H1 (cell line): ENCODE data around the gene CYP11A1. TPM values are rescaled to one million over a fixed set of nuclear protein-coding genes. Genes with fewer than 3 reads are reported as not detected.

Experiments
- CTCF ChIA-PET: fragments of 300-600 bp; sonication (Branson Sonifier 250); formaldehyde crosslinking; loops from one replicate; lab custom pipeline; 2021; ENCODE audit not compliant: partially characterized antibody; lab: Charles Lee
- POLR2A ChIA-PET: fragments of 300-600 bp; sonication (Branson Sonifier 250); formaldehyde crosslinking; loops from one replicate; lab custom pipeline; 2021; ENCODE audit warnings: inconsistent platforms; ENCODE audit not compliant: partially characterized antibody; lab: Charles Lee
- DNase-seq, 2 experiments: peaks; one replicate each; pipeline versions ENCODE4 v3.0.0 to v3.0.0-alpha.2; 2010 to 2022; ENCODE audit warnings: low spot score in 2 of 2, low read depth in 1 of 2, mixed read lengths in 1 of 2
- FAIRE-seq: peaks from 2 replicates; lab custom pipeline; 2011; peaks lifted over from hg19 to GRCh38; lab: Jason Lieb, UNC
- H2AFZ ChIP-seq: 2 replicates; pipeline ENCODE4 v1.8.1; 2012; ENCODE audit warnings: low read length, inconsistent platforms
- H2AK5ac ChIP-seq: 2 replicates; pipeline ENCODE4 v1.6.1; 2013; ENCODE audit warnings: low read depth, low read length
- H2BK120ac ChIP-seq: replicated peaks from 2 replicates; pipeline ENCODE3; 2013; ENCODE audit warnings: low read depth, low read length, inconsistent platforms
- H2BK12ac ChIP-seq: 2 replicates; pipeline ENCODE4 v1.6.1; 2013; ENCODE audit warnings: low read depth, low read length
- H2BK15ac ChIP-seq: 2 replicates; pipeline ENCODE4 v1.6.1; 2013; ENCODE audit warnings: low read length
- H2BK20ac ChIP-seq: 2 replicates; pipeline ENCODE4 v1.6.1; 2013; ENCODE audit warnings: low read length
- H2BK5ac ChIP-seq: 2 replicates; pipeline ENCODE4 v1.6.1; 2013; ENCODE audit warnings: low read depth, low read length
- H3K14ac ChIP-seq: 2 replicates; pipeline ENCODE4 v1.6.1; 2013; ENCODE audit warnings: inconsistent platforms; ENCODE audit not compliant: insufficient read length
- H3K18ac ChIP-seq: 2 replicates; pipeline ENCODE4 v1.6.1; 2013; ENCODE audit warnings: low read length; ENCODE audit errors: extremely low read depth
- H3K23ac ChIP-seq: 2 replicates; pipeline ENCODE4 v1.6.1; 2013; ENCODE audit warnings: inconsistent platforms; ENCODE audit not compliant: insufficient read length
- H3K23me2 ChIP-seq: 2 replicates; pipeline ENCODE4 v1.6.1; 2013; ENCODE audit warnings: low read depth, low read length
- H3K27ac ChIP-seq: 2 replicates; pipeline ENCODE4 v1.6.1; 2011; ENCODE audit warnings: low read depth, low read length, inconsistent platforms
- H3K27me3 ChIP-seq, 4 experiments: replicated peaks in 1 of 4; 1 replicate in 1 of 4; 2 replicates in 3 of 4; pipeline versions ENCODE4 v1.6.1 to v1.8.1; 2011 to 2013; ENCODE audit warnings: low read length in 3 of 4, mild to moderate bottlenecking in 3 of 4, inconsistent platforms in 2 of 4, mixed read lengths in 2 of 4, moderate library complexity in 1 of 4; ENCODE audit not compliant: control insufficient read depth in 3 of 4, insufficient read depth in 3 of 4; ENCODE audit errors: extremely low read depth in 1 of 4
- H3K36me3 ChIP-seq, 4 experiments: 2 replicates each; pipeline versions ENCODE4 v1.6.1 to v1.8.1; 2011 to 2013; ENCODE audit warnings: mild to moderate bottlenecking in 4 of 4, low read length in 3 of 4, moderate library complexity in 2 of 4, control low read depth in 1 of 4, inconsistent platforms in 1 of 4; ENCODE audit not compliant: insufficient read depth in 4 of 4, control insufficient read depth in 2 of 4
- H3K4ac ChIP-seq: replicated peaks from 2 replicates; pipeline ENCODE3; 2013; ENCODE audit warnings: low read length, low read depth, mixed read lengths, inconsistent platforms; ENCODE audit not compliant: insufficient read length
- H3K4me1 ChIP-seq, 4 experiments: replicated peaks in 1 of 4; 1 replicate in 1 of 4; 2 replicates in 3 of 4; pipeline versions ENCODE4 v1.6.1 to v1.8.1; 2011 to 2013; ENCODE audit warnings: low read length in 3 of 4, inconsistent platforms in 2 of 4, mixed read lengths in 1 of 4; ENCODE audit not compliant: insufficient read depth in 4 of 4, control insufficient read depth in 3 of 4
- H3K4me2 ChIP-seq, 2 experiments: 2 replicates each; pipeline versions ENCODE4 v1.6.1 to v1.8.1; 2011 to 2013; ENCODE audit warnings: low read depth in 2 of 2, low read length in 2 of 2, control low read depth in 1 of 2, inconsistent platforms in 1 of 2, mild to moderate bottlenecking in 1 of 2; ENCODE audit not compliant: insufficient read depth in 1 of 2
- H3K4me3 ChIP-seq, 4 experiments: fragments of 200-600, 300-600 bp in 1 of 4; sonication (generic), shearing (Covaris generic), sonication (Bioruptor Twin) in 1 of 4; 2 replicates each; pipeline versions ENCODE4 v1.5.1 to v1.8.1; 2011 to 2016; ENCODE audit warnings: low read length in 4 of 4, low read depth in 3 of 4, control low read depth in 2 of 4, inconsistent platforms in 2 of 4, mild to moderate bottlenecking in 2 of 4, mixed read lengths in 1 of 4, moderate library complexity in 1 of 4; ENCODE audit not compliant: insufficient read depth in 2 of 4; ENCODE audit errors: extremely low read depth in 1 of 4
- H3K56ac ChIP-seq: replicated peaks from 2 replicates; pipeline ENCODE3; 2013; ENCODE audit warnings: low read depth, mild to moderate bottlenecking, mixed read lengths, low read length, inconsistent platforms; ENCODE audit not compliant: insufficient read length
- H3K79me1 ChIP-seq: 2 replicates; pipeline ENCODE4 v1.6.1; 2013; ENCODE audit warnings: low read depth, low read length, control low read depth
- H3K79me2 ChIP-seq, 2 experiments: 2 replicates each; pipeline versions ENCODE4 v1.6.1 to v1.8.1; 2012 to 2013; ENCODE audit warnings: low read length in 2 of 2, mild to moderate bottlenecking in 2 of 2, inconsistent platforms in 1 of 2; ENCODE audit not compliant: insufficient read depth in 2 of 2, control insufficient read depth in 1 of 2
- H3K9ac ChIP-seq, 4 experiments: replicated peaks in 1 of 4; 1 replicate in 1 of 4; 2 replicates in 3 of 4; pipeline versions ENCODE4 v1.6.1 to v1.8.1; 2011 to 2013; ENCODE audit warnings: low read depth in 3 of 4, low read length in 3 of 4, control low read depth in 2 of 4, mild to moderate bottlenecking in 2 of 4, moderate library complexity in 2 of 4, inconsistent platforms in 1 of 4; ENCODE audit errors: extremely low read depth in 1 of 4
- H3K9me3 ChIP-seq, 2 experiments: 2 replicates each; pipeline versions ENCODE4 v1.6.1 to v1.8.1; 2012 to 2013; ENCODE audit warnings: mild to moderate bottlenecking in 2 of 2, moderate library complexity in 2 of 2, control low read depth in 1 of 2, inconsistent platforms in 1 of 2, low read depth in 1 of 2, low read length in 1 of 2, mixed read lengths in 1 of 2; ENCODE audit not compliant: insufficient read depth in 2 of 2
- H4K20me1 ChIP-seq, 2 experiments: replicated peaks in 1 of 2; 2 replicates each; pipeline versions ENCODE3 to v1.8.1; 2011 to 2013; ENCODE audit warnings: inconsistent platforms in 2 of 2, low read length in 2 of 2, mild to moderate bottlenecking in 1 of 2; ENCODE audit not compliant: insufficient read depth in 2 of 2, control insufficient read depth in 1 of 2
- H4K5ac ChIP-seq: 2 replicates; pipeline ENCODE4 v1.6.1; 2013; ENCODE audit warnings: low read length, low read depth, mixed read lengths, inconsistent platforms; ENCODE audit not compliant: insufficient read length
- H4K8ac ChIP-seq: 2 replicates; pipeline ENCODE4 v1.8.0; 2013; ENCODE audit warnings: mild to moderate bottlenecking, moderate library complexity, low read length, inconsistent platforms; ENCODE audit not compliant: insufficient read depth; ENCODE audit errors: extremely low read depth
- H4K91ac ChIP-seq: replicated peaks from 2 replicates; pipeline ENCODE3; 2013; ENCODE audit warnings: low read length, mixed read lengths, inconsistent platforms; ENCODE audit not compliant: insufficient read length
- CREB1 ChIP-seq: IDR thresholded peaks from 2 replicates; pipeline ENCODE4 v1.6.1; 2012; ENCODE audit warnings: inconsistent platforms
- EZH2 ChIP-seq: fragments of 200-600 bp; sonication (generic); IDR thresholded peaks from 2 replicates; pipeline ENCODE4 v1.7.1; 2012; ENCODE audit warnings: low read depth, mild to moderate bottlenecking, moderate library complexity, low read length, inconsistent platforms; ENCODE audit not compliant: severe bottlenecking
- GTF2F1 ChIP-seq: IDR thresholded peaks from 2 replicates; pipeline ENCODE4 v1.6.1; 2012; ENCODE audit warnings: low read depth, low read length, improper control_type of control experiment, borderline replicate concordance
- KDM5A ChIP-seq: fragments of 200-600 bp; IDR thresholded peaks from 2 replicates; pipeline ENCODE4 v1.7.1; 2012; ENCODE audit warnings: mild to moderate bottlenecking, low read length, inconsistent platforms, mixed read lengths
- MAFK ChIP-seq: IDR thresholded peaks from 2 replicates; pipeline ENCODE4 v1.6.1; 2012; ENCODE audit warnings: low read depth, mild to moderate bottlenecking, improper control_type of control experiment, low read length
- RFX5 ChIP-seq: IDR thresholded peaks from 2 replicates; pipeline ENCODE4 v1.6.1; 2011; ENCODE audit warnings: low read depth, low read length, improper control_type of control experiment, borderline replicate concordance
- SIN3A ChIP-seq, 2 experiments: IDR thresholded peaks in 1 of 2; conservative IDR thresholded peaks in 1 of 2; 2 replicates each; pipeline ENCODE4 v1.6.1; 2011 to 2012; ENCODE audit warnings: low read length in 2 of 2, improper control_type of control experiment in 1 of 2, low read depth in 1 of 2, mild to moderate bottlenecking in 1 of 2
- SIRT6 ChIP-seq: IDR thresholded peaks from one replicate; pipeline ENCODE4 v1.7.1; 2012; ENCODE audit warnings: low read length, inconsistent platforms
- WGBS, 2 experiments: shearing (Covaris generic) in 1 of 2; methylation state at CpG; one replicate each; pipeline versions ENCODE4 v1.1.6 to v1.1.7; 2013 to 2015; ENCODE audit warnings: low lambda C conversion rate in 2 of 2, mixed read lengths in 2 of 2, inconsistent platforms in 1 of 2, low coverage in 1 of 2, missing lambda C conversion rate in 1 of 2; ENCODE audit not compliant: insufficient replicate concordance in 2 of 2, insufficient coverage in 1 of 2, insufficient read length in 1 of 2; ENCODE audit errors: extremely low coverage in 1 of 2, missing lambda C conversion rate in 1 of 2; 5-methylcytosine and 5-hydroxymethylcytosine counted together
- polyA plus RNA-seq, 7 experiments: library from polyadenylated mRNA; depleted of rRNA in 3 of 7; stranded (reverse) in 5 of 7; unstranded in 2 of 7; fragments of >200 nt in 5 of 7; fragments of 200-250 nt in 2 of 7; gene quantifications; 1 replicate in 5 of 7; 2 replicates in 1 of 7; 4 replicates in 1 of 7; pipeline versions ENCODE4 v1.2.1 to v1.2.3, GENCODE V29; 2011 to 2013; ENCODE audit warnings: missing spikeins in 2 of 7, mixed read lengths in 2 of 7
- total RNA-seq: library from RNA; stranded (reverse); fragmentation: NEBNext Ultra II Directional; extraction: Animal tissue kit (Norgen Biotek cat#: 25700); gene quantifications from 2 replicates; pipeline ENCODE4 v1.2.1, GENCODE V29; 2021

CYP11A1 gene
- total and polyA plus RNA-seq, 2 of the 8 experiments (the other 6 are each of a cell fraction or from before 2014, with no cell fraction given): 1.9 to 7.2 TPM

- Histone ChIP-seq H3K4me2 (no peak overlapping the region), H3K27ac (no peak overlapping the region), H3K36me3 (no peaks in the 10 kb centered on the region), H2BK120ac (no peak overlapping the region), H2BK15ac (no peak overlapping the region), H3K79me2 (no peaks in the 10 kb centered on the region), H4K20me1 (no peaks in the 10 kb centered on the region), H3K79me1 (no peaks in the 10 kb centered on the region), H3K56ac (no peak overlapping the region), H3K9ac (no peak overlapping the region), H2AK5ac (no peak overlapping the region), H3K23ac (no peak overlapping the region), H2BK5ac (no peak overlapping the region), H3K18ac (no peak overlapping the region), H4K91ac (no peak overlapping the region), H3K23me2 (no peaks in the 10 kb centered on the region), H2AFZ (no peak overlapping the region), H4K5ac (no peak overlapping the region), H4K8ac (no peak overlapping the region), H3K4me3 (no peak overlapping the region), H3K27me3 (no peaks in the 10 kb centered on the region), H3K9me3 (no peaks in the 10 kb centered on the region), H2BK12ac (no peak overlapping the region), H2BK20ac (no peak overlapping the region), H3K4ac (no peak overlapping the region), H3K14ac (no peak overlapping the region), H3K4me1 (no peaks in the 10 kb centered on the region; a peak in 1 of 7 replicates)
- WGBS, 2 experiments: 94% methylated on average over 14 of the region's 14 CpGs; no CpG with 5 or more reads in 1 of the 2 experiments
- ChIA-PET CTCF (no interaction called here), POLR2A (interaction anchor here (0.8 kb wide), 1 partner anchor 404 kb away, joined by 3 read pairs; no protein-coding TSS in a partner anchor)
- DNase-seq (no peak), FAIRE-seq (no peak)
- TF ChIP-seq SIRT6 (no peak), RFX5 (no peak), SIN3A (conservative IDR thresholded peaks at IDR 0.05 in 1 of 2, IDR thresholded peaks at IDR 0.05 in 1 of 2; ENCODE audit: low read depth in 1 of 2, low read length in 2 of 2) (no peak), MAFK (no peak), EZH2 (no peak), KDM5A (no peak), CREB1 (no peak), GTF2F1 (no peak)
These were observed 24.2 kb downstream of the CYP11A1 start for GRCh38 chr15:74343127-74343796.
